Activated CD4-positive, alpha-beta T cell treated with anti-CD3 and anti-CD28 coated beads for 36 hours (primary cell): ENCODE measurements around the gene CNTN4. TPM values are rescaled to one million over a fixed set of nuclear protein-coding genes. Genes with fewer than 3 reads are reported as not detected.

Source experiments
- ATAC-seq: fragments of 200-7000 bp; cut with Tn5 transposase; one replicate; pipeline ENCODE4 v1.10.0; 2021; ENCODE audit warnings: mild to moderate bottlenecking, moderate library complexity
- CTCF ChIA-PET: fragments of 350-600 bp; sonication (Branson Sonifier 250); formaldehyde crosslinking; loops from one replicate; lab custom pipeline; 2021; ENCODE audit warnings: antibody characterized with exemption; lab: Charles Lee
- POLR2A ChIA-PET: fragments of 350-600 bp; sonication (Branson Sonifier 250); formaldehyde crosslinking; loops from one replicate; lab custom pipeline; 2021; ENCODE audit warnings: antibody characterized with exemption, inconsistent platforms; lab: Charles Lee
- DNase-seq: peaks from one replicate; pipeline ENCODE4 v3.0.0-alpha.2; 2020
- H3K27ac Mint-ChIP-seq: one replicate; pipeline ENCODE4 v1.8.0; 2021; ENCODE audit warnings: mixed read lengths
- H3K27me3 Mint-ChIP-seq: one replicate; pipeline ENCODE4 v1.8.0; 2021; ENCODE audit warnings: mixed read lengths
- H3K36me3 Mint-ChIP-seq: one replicate; pipeline ENCODE4 v1.8.0; 2021; ENCODE audit warnings: low read depth, mixed read lengths
- H3K4me1 Mint-ChIP-seq: one replicate; pipeline ENCODE4 v1.8.0; 2021; ENCODE audit warnings: mixed read lengths
- H3K4me3 Mint-ChIP-seq: one replicate; pipeline ENCODE4 v1.8.0; 2021; ENCODE audit warnings: mild to moderate bottlenecking, moderate library complexity, mixed read lengths
- H3K9me3 Mint-ChIP-seq: one replicate; pipeline ENCODE4 v1.8.0; 2021; ENCODE audit warnings: low read depth, mixed read lengths
- intact Hi-C, 2 experiments: fragments of 100-400 bp; cut with DNase I in 1 of 2; cut with micrococcal nuclease in 1 of 2; formaldehyde crosslinking; loops; one replicate each; pipeline versions ENCODE4 v1.14.2 to v1.15.1; 2022 to 2024; cut with DNase I, micrococcal nuclease
- total RNA-seq, 2 experiments: library from RNA; stranded (reverse); gene quantifications; one replicate each; pipeline ENCODE4 v1.2.3, GENCODE V29; 2021

The CNTN4 gene
- total RNA-seq, 2 experiments from 2014 or later: not detected

- Mint-ChIP-seq H3K4me3 (no peak overlapping the region), H3K9me3 (no peaks in the 10 kb centered on the region), H3K27ac (no peak overlapping the region), H3K4me1 (peaks cover 4% of the 10 kb centered on the region), H3K36me3 (no peaks in the 10 kb centered on the region), H3K27me3 (no peaks in the 10 kb centered on the region)
- intact Hi-C loops: no loop called here
- ATAC-seq (no peak), DNase-seq (no peak)
- ChIA-PET CTCF (no interaction called here), POLR2A (no interaction called here)
These were observed 752.7 kb downstream of the CNTN4 start for GRCh38 chr3:2851361-2851760.

DNA sequence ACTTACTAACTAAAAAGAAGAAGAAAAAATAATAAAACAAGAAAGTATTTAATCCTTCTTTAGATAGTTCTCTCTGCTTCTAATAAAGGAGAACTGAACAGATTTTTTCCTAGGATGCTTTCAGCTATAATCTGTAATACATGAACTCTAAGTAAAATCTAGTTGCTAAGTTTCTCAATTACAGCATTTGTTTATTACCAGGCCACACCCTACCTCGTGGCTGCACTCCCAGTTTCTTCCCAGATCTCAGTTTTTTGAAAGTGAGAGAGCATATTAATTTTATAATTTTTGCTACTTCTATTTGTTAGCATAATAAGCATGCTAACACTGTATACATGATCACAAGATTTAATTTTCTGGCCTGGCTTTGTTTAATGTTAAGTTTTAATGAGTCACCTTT lies 753.2 kb downstream of the CNTN4 start:
- POLR2A ChIA-PET: no interaction called here

GRCh38 chr3:2853651-2854050 lies 755.0 kb downstream of the CNTN4 start:
- Mint-ChIP-seq H3K9me3 (no peaks in the 10 kb centered on the region), H3K4me3 (no peak overlapping the region), H3K27ac (no peak overlapping the region), H3K36me3 (no peaks in the 10 kb centered on the region), H3K4me1 (peaks cover 4% of the 10 kb centered on the region), H3K27me3 (no peaks in the 10 kb centered on the region)
- ChIA-PET POLR2A (no interaction called here), CTCF (no interaction called here)
- ATAC-seq (no peak), DNase-seq (no peak)
- intact Hi-C loops: no loop called here

More for the DNA sequence above, 753.2 kb downstream of the CNTN4 start:
- H3K4me1 Mint-ChIP-seq: peaks cover 4% of the 10 kb centered on the region
- no peak overlapping the region for H3K4me3 Mint-ChIP-seq
- H3K9me3 Mint-ChIP-seq: no peaks in the 10 kb centered on the region
- ATAC-seq (no peak), DNase-seq (no peak)
- no peaks in the 10 kb centered on the region for H3K36me3 Mint-ChIP-seq
- H3K27me3 Mint-ChIP-seq: no peaks in the 10 kb centered on the region
- intact Hi-C loops: no loop called here
- CTCF ChIA-PET: no interaction called here
- H3K27ac Mint-ChIP-seq: no peak overlapping the region

DNA sequence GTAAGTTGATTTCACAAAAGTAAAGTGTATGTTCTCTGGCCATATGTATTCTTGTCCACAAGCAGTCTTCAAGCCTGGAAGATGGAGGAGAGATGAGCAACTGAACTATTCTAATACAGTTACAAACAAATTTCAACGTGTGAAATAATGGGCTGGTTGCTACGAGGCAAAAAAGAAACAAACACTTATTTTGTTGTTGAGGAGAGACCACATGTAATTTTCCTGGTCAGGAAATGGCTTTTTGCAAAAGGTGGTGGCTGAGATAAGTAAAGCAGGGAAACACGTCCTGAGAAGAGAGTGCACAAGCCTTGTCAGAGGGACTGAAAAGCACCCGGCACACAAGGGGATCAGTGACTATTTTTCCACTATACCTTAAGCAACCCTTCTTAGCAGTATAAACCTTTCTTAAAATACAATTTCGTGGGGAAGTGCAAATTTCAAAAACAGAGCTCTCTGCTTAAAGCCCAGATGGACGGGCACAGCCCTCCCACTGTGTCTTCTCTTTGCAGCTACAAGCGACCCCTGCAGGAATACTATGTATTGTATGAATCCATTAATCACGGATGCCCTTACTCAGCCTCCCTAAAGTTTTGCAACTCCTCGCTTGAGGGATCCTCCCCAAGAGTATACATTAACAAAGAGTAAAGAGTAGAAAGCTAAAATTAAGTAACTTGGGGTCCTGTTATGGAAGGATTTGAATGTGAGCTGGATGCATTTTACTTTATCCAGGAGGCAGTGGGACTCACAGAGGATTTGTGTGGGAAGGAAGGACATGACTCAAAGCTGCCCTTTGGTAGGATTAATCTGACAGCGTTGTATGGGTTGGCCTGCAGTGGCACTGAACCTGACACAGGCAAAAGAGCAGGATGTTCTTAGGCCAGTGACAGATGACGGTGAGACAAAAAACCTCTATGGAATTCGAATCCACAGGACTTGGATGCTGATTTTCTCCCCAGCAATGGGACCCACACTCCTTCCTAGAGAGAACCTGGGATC lies 757.8 kb downstream of the CNTN4 start:
- Mint-ChIP-seq H3K27me3 (peaks cover 2% of the 10 kb centered on the region), H3K9me3 (no peaks in the 10 kb centered on the region), H3K27ac (no peak overlapping the region), H3K36me3 (no peaks in the 10 kb centered on the region), H3K4me1 (no peaks in the 10 kb centered on the region), H3K4me3 (no peak overlapping the region)
- ChIA-PET CTCF (interaction anchor here (0.6 kb wide), 1 partner anchor 65 kb away, joined by 3 read pairs; no protein-coding TSS in a partner anchor), POLR2A (no interaction called here)
- ATAC-seq (no peak), DNase-seq (no peak)
- intact Hi-C loops: no loop called here

DNA sequence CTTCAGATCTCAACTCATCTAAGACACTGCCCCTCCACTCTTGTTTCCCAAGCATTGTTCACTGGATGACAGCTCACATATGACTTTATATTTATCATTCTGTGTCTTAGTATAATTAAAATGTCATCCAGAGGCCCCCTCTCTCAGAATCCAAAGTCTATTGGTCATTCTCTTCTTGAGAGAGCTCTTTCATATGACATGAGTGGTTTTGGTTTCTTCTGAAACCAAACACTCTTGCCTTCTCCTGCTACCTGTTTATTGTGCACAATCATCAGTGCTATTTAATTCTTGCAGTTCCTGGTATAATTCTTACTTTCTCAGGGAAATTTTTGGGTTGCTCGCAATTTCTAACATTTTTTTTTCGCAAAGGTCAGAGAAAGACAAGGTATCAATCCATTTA lies 762.0 kb downstream of the CNTN4 start:
- no peaks in the 10 kb centered on the region for H3K36me3 Mint-ChIP-seq

DNA sequence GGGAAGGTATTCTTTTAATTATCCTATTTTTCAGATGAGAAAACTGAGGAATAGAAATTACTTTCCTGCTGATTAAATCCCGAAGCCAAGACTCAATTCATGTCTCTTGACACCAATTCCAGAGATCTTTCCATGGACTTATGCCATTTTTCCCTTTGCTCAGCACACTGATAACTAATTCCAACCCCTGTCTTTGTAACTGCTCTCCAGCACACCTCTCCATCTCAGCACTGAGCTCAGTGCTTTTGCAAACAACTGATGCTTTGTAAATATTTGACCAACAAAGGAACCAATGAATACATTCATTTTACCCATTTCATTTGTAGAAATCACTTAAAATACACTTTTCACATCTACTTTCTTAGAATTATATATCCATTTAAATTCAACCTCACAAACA lies 762.5 kb downstream of the CNTN4 start:
- DNase-seq: no peak
- Mint-ChIP-seq H3K9me3 (no peaks in the 10 kb centered on the region), H3K27me3 (peaks cover 4% of the 10 kb centered on the region), H3K4me1 (no peaks in the 10 kb centered on the region), H3K4me3 (no peak overlapping the region), H3K27ac (no peak overlapping the region), H3K36me3 (no peaks in the 10 kb centered on the region)
- no peak for ATAC-seq
- POLR2A ChIA-PET: no interaction called here
- intact Hi-C loops: no loop called here
- CTCF ChIA-PET: no interaction called here

More for the DNA sequence above, 762.0 kb downstream of the CNTN4 start:
- Mint-ChIP-seq H3K4me3 (no peak overlapping the region), H3K27me3 (peaks cover 4% of the 10 kb centered on the region), H3K9me3 (no peaks in the 10 kb centered on the region), H3K4me1 (no peaks in the 10 kb centered on the region), H3K27ac (no peak overlapping the region)
- ChIA-PET POLR2A (no interaction called here), CTCF (no interaction called here)
- DNase-seq (no peak), ATAC-seq (no peak)
- intact Hi-C loops: no loop called here

DNA sequence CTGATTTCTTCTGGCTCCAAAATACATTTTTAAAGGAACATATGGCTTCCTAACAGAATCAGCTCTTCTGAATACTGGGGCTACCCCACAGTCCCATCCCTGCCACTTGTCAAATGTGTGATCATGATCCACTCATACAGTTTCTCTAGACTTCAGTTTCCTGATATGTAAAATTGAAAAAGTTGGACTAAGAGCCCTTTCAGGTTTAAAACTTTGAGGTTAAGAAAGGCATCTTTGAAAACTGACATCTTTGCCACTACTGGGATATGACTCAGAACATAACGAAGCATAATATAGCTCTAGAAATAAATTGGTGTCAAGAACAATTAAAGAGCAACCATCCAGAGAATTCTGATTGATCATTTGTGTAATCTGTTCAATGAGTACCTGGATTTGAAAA lies 763.3 kb downstream of the CNTN4 start:
- ChIA-PET POLR2A (no interaction called here), CTCF (no interaction called here)
- Mint-ChIP-seq H3K27ac (no peak overlapping the region), H3K36me3 (no peaks in the 10 kb centered on the region), H3K27me3 (peaks cover 4% of the 10 kb centered on the region), H3K4me3 (no peak overlapping the region), H3K9me3 (no peaks in the 10 kb centered on the region), H3K4me1 (no peaks in the 10 kb centered on the region)
- intact Hi-C loops: no loop called here
- ATAC-seq (no peak), DNase-seq (no peak)

DNA sequence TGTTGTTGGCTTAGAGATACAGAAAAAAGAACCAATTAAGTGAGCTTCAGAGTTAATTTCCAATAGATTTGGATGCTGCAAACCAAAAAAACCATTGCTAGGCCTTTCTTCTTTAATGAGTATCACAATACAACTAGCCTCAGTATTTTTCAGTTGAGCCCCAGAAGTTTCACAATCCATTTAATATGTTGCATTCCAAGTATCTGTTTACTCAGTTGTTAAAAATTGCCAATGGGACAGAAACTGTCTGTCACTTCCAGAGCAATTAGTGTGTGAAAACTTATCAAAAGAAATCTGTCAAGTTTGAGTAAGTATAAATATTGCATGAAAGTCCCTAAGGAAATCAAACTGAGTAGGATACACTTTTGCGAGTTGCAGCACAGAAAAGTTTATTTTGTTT lies 763.7 kb downstream of the CNTN4 start:
- ChIA-PET CTCF (no interaction called here), POLR2A (no interaction called here)
- peaks cover 4% of the 10 kb centered on the region for H3K27me3 Mint-ChIP-seq
- no peaks in the 10 kb centered on the region for H3K36me3 Mint-ChIP-seq
- no peak overlapping the region for H3K27ac Mint-ChIP-seq
- H3K4me3 Mint-ChIP-seq: no peak overlapping the region
- H3K4me1 Mint-ChIP-seq: no peaks in the 10 kb centered on the region
- DNase-seq (no peak), ATAC-seq (no peak)
- intact Hi-C loops: no loop called here
- no peaks in the 10 kb centered on the region for H3K9me3 Mint-ChIP-seq

DNA sequence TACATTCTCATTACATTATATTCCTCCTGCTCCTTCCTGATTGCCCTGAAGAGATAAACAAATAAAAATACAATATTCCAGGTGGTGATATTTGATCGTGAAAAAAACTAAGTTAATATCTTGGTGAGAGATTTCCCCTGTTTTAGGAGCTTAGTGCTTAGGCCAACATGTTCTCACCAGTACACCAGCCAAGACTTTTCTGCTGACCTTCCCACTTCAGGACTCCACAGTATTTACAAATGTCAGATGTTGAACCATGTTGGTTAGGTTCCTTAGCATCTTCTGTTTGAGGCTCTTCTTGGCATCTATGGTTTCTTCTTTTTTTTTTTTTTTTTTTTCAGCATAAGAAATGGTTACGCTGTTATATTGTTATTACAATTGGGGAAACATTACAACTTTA lies 764.5 kb downstream of the CNTN4 start:
- no peak for ATAC-seq
- Mint-ChIP-seq H3K9me3 (no peaks in the 10 kb centered on the region), H3K4me3 (no peak overlapping the region), H3K27ac (no peak overlapping the region), H3K4me1 (no peaks in the 10 kb centered on the region), H3K27me3 (peaks cover 7% of the 10 kb centered on the region), H3K36me3 (no peaks in the 10 kb centered on the region)
- ChIA-PET POLR2A (no interaction called here), CTCF (no interaction called here)
- intact Hi-C loops: no loop called here
- no peak for DNase-seq

GRCh38 chr3:2869905-2870304 lies 771.2 kb downstream of the CNTN4 start:
- CTCF ChIA-PET: no interaction called here
- H3K27ac Mint-ChIP-seq: no peak overlapping the region
- DNase-seq (no peak), ATAC-seq (no peak)
- no peaks in the 10 kb centered on the region for H3K9me3 Mint-ChIP-seq
- no peaks in the 10 kb centered on the region for H3K4me1 Mint-ChIP-seq
- intact Hi-C loops: no loop called here
- no peaks in the 10 kb centered on the region for H3K36me3 Mint-ChIP-seq
- no peak overlapping the region for H3K4me3 Mint-ChIP-seq
- POLR2A ChIA-PET: no interaction called here
- peaks cover 4% of the 10 kb centered on the region for H3K27me3 Mint-ChIP-seq

- DNase-seq: no peak
- peaks cover 4% of the 10 kb centered on the region for H3K27me3 Mint-ChIP-seq
- H3K36me3 Mint-ChIP-seq: no peaks in the 10 kb centered on the region
- no peak for ATAC-seq
- no peaks in the 10 kb centered on the region for H3K9me3 Mint-ChIP-seq
- ChIA-PET CTCF (no interaction called here), POLR2A (no interaction called here)
- intact Hi-C loops: no loop called here
- no peak overlapping the region for H3K27ac Mint-ChIP-seq
- H3K4me1 Mint-ChIP-seq: no peaks in the 10 kb centered on the region
- no peak overlapping the region for H3K4me3 Mint-ChIP-seq
These were observed 772.2 kb downstream of the CNTN4 start for GRCh38 chr3:2870724-2871333.

- ATAC-seq: no peak
- H3K27me3 Mint-ChIP-seq: no peaks in the 10 kb centered on the region
- H3K4me3 Mint-ChIP-seq: no peak overlapping the region
- DNase-seq: no peak
- no peaks in the 10 kb centered on the region for H3K9me3 Mint-ChIP-seq
- intact Hi-C loops: no loop called here
- ChIA-PET POLR2A (no interaction called here), CTCF (no interaction called here)
- H3K4me1 Mint-ChIP-seq: no peaks in the 10 kb centered on the region
- no peak overlapping the region for H3K27ac Mint-ChIP-seq
- no peaks in the 10 kb centered on the region for H3K36me3 Mint-ChIP-seq
These were observed 774.2 kb downstream of the CNTN4 start for GRCh38 chr3:2872884-2873283.
